ENCODE results near the gene LAG3. TPM values are rescaled to one million over a fixed set of nuclear protein-coding genes. Genes with fewer than 3 reads are reported as not detected.

The LAG3 gene
- total RNA-seq, 4 donors from 2014 or later = 0.41 to 14.6 (median 4.0) TPM

GRCh38 chr12:6786416-6787094 is 14.2 kb downstream of the LAG3 start:
- Histone ChIP-seq H3K9me3 (no peaks in the 10 kb centered on the region), H3K4me1 (no peaks in the 10 kb centered on the region), H3K27me3 (no peaks in the 10 kb centered on the region), H3K27ac (no peak overlapping the region), H3K36me3 (no peaks in the 10 kb centered on the region), H3K4me3 (no peak overlapping the region)
- no peak for TF ChIP-seq CTCF (IDR thresholded peaks at IDR 0.05)
- intact Hi-C loops (cut with DNase I; ENCODE audit: low total_unique reads) = no loop called here
- no peak for DNase-seq

GRCh38 chr12:6787309-6787708 is 15.0 kb downstream of the LAG3 start:
- no peaks in the 10 kb centered on the region for H3K4me1 ChIP-seq
- no peak overlapping the region for H3K27ac ChIP-seq
- TF ChIP-seq POLR2A (IDR thresholded peaks at IDR 0.05) (no peak), CTCF (IDR thresholded peaks at IDR 0.05) (no peak)
- no peak overlapping the region for H3K4me3 ChIP-seq
- H3K9me3 ChIP-seq = no peaks in the 10 kb centered on the region
- no peaks in the 10 kb centered on the region for H3K36me3 ChIP-seq
- no peaks in the 10 kb centered on the region for H3K27me3 ChIP-seq
- intact Hi-C loops (cut with DNase I; ENCODE audit: low total_unique reads) = no loop called here
- no peak for DNase-seq

DNA sequence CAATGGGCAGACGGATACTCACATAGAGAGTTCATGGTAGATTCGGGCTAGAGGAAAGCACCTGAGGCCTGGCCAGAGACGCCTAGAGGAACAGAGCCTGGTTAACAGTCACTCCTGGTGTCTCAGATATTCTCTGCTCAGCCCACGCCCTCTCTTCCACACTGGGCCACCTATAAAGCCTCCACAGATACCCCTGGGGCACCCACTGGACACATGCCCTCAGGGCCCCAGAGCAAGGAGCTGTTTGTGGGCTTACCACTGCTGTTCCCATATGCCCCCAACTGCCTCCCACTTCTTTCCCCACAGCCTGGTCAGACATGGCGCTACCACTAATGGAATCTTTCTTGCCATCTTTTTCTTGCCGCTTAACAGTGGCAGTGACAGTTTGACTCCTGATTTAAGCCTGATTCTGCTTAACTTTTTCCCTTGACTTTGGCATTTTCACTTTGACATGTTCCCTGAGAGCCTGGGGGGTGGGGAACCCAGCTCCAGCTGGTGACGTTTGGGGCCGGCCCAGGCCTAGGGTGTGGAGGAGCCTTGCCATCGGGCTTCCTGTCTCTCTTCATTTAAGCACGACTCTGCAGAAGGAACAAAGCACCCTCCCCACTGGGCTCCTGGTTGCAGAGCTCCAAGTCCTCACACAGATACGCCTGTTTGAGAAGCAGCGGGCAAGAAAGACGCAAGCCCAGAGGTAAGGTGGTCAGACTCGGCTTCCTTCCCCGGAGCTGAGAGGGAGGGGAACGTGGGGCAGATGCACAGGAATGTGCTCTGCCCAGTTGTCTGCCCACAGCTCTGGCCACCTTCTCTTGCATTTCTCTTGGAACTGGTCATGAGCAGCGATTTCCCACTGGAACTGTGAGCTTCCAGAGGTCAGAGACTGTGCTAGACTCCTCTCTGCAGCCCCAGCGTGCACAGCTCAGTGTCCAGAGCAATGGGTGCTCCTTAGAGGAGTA is 16.9 kb downstream of the LAG3 start, which contains the start of gene CD4:
Gene CD4 (plus strand): TSS at position 557 of the 953 bp plus-strand sequence. CDS start 10,611 bp downstream, outside the sequence.
- DNase-seq = no peak
- no peaks in the 10 kb centered on the region for H3K4me1 ChIP-seq
- H3K36me3 ChIP-seq = no peaks in the 10 kb centered on the region
- H3K9me3 ChIP-seq = no peaks in the 10 kb centered on the region
- TF ChIP-seq POLR2A (IDR thresholded peaks at IDR 0.05) (no peak), CTCF (IDR thresholded peaks at IDR 0.05) (no peak)
- H3K27me3 ChIP-seq = no peaks in the 10 kb centered on the region
- intact Hi-C loops (cut with DNase I; ENCODE audit: low total_unique reads) = no loop called here
- no peak within 1 kb of the TSS for H3K27ac ChIP-seq
- no peak within 1 kb of the TSS for H3K4me3 ChIP-seq

GRCh38 chr12:6790496-6791150 is 18.3 kb downstream of the LAG3 start:
- Histone ChIP-seq H3K27ac (no peak overlapping the region), H3K9me3 (no peaks in the 10 kb centered on the region), H3K4me3 (no peak overlapping the region), H3K36me3 (no peaks in the 10 kb centered on the region), H3K4me1 (no peaks in the 10 kb centered on the region), H3K27me3 (no peaks in the 10 kb centered on the region)
- no peak for TF ChIP-seq CTCF (IDR thresholded peaks at IDR 0.05)
- TF ChIP-seq POLR2A (IDR thresholded peaks at IDR 0.05) = no peak
- no peak for DNase-seq
- intact Hi-C loops (cut with DNase I; ENCODE audit: low total_unique reads) = no loop called here
